IMR-90 (cell line): ENCODE results near the gene PEX5L.

ENCODE experiments used
- MAZ ChIP-seq: IDR thresholded peaks from 2 replicates; pipeline ENCODE4 v1.6.1; 2012; ENCODE audit warnings: low read depth, mild to moderate bottlenecking, low read length, improper control_type of control experiment, moderate library complexity, borderline replicate concordance
- POLR2A ChIP-seq: IDR thresholded peaks from 2 replicates; pipeline ENCODE4 v1.6.1; 2012; ENCODE audit warnings: mild to moderate bottlenecking, low read depth, low read length
- RFX5 ChIP-seq: IDR thresholded peaks from 2 replicates; pipeline ENCODE4 v1.8.0; 2012; ENCODE audit warnings: low read depth, mild to moderate bottlenecking, low read length, moderate library complexity
- USF2 ChIP-seq: fragments of 150-350 bp; IDR thresholded peaks from 2 replicates; pipeline ENCODE4 v1.6.1; 2017; ENCODE audit warnings: mild to moderate bottlenecking, antibody characterized with exemption, low read length, low read depth
- TF ChIP-seq, protein P1 (sequence below): conservative IDR thresholded peaks from 2 replicates; pipeline ENCODE4 v1.5.1; 2012; ENCODE audit warnings: mild to moderate bottlenecking, low read depth, low read length, improper control_type of control experiment

- TF ChIP-seq RFX5 (no peak), POLR2A (no peak), MAZ (no peak), USF2 (no peak)
- TF ChIP-seq, protein P1, sequence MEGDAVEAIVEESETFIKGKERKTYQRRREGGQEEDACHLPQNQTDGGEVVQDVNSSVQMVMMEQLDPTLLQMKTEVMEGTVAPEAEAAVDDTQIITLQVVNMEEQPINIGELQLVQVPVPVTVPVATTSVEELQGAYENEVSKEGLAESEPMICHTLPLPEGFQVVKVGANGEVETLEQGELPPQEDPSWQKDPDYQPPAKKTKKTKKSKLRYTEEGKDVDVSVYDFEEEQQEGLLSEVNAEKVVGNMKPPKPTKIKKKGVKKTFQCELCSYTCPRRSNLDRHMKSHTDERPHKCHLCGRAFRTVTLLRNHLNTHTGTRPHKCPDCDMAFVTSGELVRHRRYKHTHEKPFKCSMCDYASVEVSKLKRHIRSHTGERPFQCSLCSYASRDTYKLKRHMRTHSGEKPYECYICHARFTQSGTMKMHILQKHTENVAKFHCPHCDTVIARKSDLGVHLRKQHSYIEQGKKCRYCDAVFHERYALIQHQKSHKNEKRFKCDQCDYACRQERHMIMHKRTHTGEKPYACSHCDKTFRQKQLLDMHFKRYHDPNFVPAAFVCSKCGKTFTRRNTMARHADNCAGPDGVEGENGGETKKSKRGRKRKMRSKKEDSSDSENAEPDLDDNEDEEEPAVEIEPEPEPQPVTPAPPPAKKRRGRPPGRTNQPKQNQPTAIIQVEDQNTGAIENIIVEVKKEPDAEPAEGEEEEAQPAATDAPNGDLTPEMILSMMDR, result no peak
These were observed 141.4 kb downstream of the PEX5L start for GRCh38 chr3:179895330-179895729.
